Measurements from ENCODE around the gene RORC.
A peak's percentile ranks its signal among the peaks of the same experiment; 100 is the strongest.
"Not testable (repeated sequence)": the region's sequence is repeated elsewhere in the genome, so short reads cannot be mapped to it uniquely, and the experiment has no call there.

RORC gene

DNA sequence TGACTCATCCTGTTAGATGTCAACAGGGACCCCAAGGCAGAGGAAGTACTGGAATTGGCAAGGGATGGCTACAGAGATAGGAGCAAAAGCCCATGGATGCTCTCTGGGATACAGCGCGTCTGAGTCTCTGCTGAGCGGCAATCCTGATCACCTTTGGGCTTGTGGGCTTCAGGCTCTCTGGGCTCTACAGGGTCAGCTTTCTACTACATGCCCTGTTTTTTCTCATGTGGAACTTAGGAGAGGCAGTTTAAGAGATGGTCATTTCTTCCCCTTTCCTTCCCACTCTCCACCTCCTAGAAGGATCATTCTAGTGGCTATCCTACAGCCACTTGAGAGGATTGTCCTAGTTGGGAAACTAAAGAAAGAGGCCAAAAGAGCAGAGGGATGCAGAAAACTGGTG, 27.7 kb downstream of the RORC start:
- DNase-seq: no peak

DNA sequence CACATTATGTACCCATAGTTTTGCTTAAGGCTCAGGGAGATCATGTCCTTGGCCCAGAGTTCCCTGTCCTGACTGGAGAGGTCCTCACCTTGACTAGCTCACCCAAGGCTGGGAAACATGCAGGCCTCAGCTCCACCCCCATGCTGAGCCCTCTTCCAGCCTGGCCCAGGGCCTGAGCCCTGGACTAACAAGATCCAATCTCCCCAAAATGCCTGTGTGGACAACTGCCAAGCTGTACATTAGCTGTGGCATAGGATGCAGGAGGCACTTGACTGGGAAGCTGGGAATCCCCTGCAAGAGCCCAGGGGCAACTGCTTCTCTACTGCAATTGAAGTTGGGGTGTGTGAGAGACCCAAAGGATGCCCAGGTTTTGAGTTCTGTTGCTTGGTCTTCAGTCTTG, 28.4 kb downstream of the RORC start:
- DNase-seq: no peak

DNA sequence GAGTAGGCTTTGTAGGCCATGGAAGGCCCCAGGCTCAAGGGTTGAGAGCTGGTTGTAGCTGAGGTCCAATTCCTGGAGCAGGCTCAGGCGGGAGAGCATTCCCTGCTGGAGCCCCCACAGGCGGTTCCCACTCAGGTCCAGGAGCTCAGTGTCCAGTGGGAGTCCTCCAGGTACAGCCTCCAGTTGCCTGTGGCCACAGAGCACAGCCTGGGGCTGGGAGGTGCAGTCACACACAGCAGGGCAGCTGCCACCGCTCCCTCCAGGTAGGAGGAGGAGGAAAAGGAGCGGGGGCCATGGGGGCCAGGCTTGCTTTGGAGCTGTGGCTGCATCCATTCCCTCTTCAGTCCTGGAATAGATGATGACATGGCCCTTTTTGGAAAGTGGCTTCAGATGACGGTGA, 29.2 kb downstream of the RORC start:
- DNase-seq: no peak

DNA sequence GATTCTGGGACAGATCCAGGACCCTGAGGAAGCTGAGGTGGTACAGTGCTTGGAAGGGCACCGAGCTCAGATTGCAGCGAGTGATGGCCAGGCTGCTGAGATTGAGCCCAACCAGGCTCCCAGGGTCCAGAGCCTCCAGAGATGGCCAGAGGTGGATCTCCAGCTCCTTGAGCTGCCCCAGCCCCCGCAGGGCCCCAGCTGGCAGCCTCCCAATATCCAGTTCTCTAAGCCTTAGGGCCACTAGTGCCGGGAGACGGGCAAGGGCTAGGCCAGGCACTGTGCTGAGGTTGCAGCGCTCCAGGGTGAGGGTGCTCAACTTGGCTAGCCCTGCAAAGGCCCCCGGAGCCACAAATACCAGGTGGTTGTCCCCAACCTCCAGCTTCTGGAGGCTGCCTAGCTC, 29.8 kb downstream of the RORC start:
- no peak for DNase-seq

DNA sequence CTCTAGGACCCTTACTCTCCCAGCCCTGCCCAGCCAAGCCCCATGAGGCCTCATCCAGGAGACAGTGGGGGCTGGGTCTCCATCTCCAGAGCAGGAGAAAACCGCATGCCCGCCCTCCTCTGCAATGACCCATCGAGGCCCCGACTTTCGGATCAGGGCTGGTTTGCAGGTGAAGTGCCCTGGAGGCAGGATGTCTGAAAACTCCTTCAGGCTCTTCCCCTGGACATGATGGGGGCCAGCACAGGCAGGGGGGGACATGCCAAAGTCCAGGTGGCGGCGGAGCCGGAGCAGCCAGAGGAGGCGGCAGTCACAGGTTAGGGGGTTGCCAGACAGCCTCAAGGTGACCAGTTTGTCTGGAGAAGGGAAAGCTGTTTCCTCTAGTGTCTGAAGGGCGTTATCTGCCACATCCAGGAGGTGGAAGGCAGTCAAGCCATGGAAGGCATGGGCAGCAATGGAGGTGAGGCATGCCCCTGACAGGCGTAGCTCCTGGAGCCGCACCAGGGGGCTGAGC, 30.2 kb downstream of the RORC start:
- no peak for DNase-seq

DNA sequence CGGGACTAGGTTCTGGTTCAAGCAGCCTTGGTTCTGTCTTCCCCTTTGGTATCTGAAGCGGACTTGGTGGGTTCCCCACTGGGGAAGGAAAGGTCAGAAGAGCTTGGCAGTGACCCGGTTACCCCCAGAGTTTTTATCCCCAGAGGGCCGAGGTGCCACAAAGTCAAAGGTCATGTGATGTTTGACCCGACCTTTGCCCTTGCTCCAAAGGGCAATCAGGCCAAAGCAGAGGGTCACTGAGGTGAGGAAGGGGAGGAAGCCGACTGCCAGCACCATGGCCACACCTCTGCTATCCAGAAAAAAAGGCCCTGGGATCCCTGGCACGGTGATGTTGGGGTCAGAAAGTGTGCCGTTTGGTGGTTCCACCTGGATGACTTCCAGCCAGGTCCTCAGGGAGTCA, 30.8 kb downstream of the RORC start:
- DNase-seq: no peak

DNA sequence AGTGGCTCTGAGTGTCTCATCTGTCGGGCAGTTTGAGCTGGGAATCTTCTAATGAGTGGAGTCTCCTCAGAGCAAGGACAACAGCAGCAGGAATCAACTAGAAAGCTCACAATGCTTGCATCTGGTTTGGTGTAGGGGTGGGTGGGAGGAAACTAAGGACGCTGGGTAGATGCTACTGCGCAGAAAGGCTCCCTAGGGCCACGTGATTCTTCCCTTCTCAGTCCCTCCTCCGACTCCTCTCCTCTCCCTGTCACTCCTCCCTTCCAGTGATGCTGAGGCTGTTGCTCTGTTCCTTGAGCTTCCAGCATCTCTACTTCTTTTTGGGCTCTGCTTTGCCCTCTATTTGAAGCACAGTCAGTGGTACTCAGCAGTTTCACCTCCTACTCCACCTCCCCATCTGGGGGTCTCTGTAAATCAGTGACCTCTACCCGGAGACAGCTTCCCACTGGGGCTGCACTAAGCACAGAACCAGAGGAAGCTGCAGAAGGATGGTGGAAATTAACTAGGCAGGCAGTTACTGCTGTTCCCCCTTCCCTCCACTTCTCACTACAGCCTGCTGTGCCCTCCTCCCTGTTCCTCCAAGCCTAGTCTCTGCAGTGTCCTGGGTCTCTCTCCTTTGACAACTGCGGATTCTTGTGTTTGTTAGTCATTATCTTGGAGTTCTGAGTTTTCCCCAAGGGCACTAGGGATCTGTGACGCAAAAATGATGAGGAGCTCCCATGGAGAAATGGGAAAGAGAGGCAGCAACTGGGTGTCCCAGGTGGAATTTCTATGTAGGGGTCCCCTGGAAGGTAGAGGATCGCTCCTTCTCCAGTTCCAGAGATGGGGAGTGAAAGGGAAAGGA, 32.2 kb downstream of the RORC start:
- no peak for DNase-seq

- no peak for DNase-seq
These were observed 33.0 kb downstream of the RORC start for GRCh38 chr1:151798571-151798970.

DNA sequence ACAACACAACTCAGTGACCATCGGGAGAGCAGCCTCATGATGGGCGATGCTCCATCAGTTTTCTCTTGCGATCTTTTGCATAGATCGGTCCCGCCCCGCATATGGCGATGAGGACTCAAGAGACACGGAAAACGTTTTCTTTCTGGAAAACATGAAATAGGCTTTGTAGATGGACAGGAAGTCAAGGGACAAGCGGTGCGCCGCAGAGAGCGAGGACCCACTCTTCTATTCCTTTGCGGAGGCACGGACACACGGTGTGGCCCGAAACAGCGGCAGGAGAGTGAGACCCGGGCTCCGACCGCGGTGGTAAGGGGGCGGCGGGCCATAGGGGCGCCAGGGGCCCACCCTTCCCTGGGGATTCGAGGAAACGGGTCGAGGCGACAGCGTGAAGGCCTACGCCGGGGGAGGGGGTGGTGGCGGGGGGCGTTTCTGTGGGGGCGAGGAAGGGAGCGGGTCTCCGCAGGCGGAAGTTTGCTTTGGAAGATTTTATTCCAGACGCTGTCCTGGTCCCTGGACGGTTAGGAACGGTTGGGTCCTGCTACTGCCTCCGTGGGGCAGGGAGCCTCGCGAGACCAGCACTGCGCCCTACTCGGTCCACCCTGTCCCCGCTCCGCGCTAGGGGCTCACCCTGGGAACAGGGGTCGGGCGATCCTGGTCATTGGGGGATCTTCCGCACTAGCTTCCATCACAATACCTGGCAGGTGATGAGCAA, 40.5 kb downstream of the RORC start:
- no peak for DNase-seq

DNA sequence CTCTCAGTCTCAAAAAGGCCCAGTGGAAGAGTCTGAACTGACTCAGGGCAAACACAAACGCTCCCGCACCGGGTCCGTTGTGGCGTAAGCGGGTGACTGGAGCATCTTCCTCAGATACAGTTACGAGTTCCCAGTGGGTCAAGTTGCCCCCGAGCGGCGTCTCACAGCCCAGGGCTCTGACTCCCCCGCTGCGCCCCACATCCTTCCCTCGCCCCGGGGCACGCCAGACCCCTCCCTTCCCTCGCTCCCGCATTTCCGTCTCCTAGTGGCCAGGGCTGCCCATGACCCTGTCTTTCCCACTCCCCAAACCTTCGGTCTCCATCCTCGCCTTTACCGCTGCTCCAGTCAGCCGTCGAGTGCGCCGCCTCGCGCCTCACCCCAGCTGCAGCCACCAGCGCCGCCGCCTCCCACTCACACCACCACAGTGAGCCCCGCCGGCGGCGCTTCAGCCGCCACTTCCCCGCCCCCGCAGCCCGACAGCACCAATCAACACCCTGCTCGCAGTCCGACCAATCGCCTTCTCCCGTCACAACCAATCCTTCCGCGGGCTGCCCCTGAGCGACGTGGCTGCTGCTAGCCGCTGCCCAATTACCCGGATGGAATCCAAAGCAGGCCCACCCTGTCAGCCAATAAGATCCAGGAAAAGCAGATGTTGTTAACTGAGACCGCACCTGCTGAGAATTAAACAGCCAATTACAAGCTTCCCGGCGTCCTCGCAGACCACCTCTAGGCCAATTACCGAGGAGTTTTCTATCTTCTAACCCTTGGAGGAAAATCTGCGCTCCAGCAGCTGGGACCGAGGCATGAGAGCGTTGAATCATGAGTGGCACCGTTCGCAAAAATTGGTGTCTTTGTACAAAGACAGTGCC, 41.3 kb downstream of the RORC start, which contains the start of gene TDRKH:
Gene TDRKH, minus strand, starts transcription at position 430 of the 869 bp plus-strand sequence. CDS start 7,478 bp downstream, outside the sequence.
- DNase-seq: peak; percentile 99

GRCh38 chr1:151787689-151788088, 43.9 kb downstream of the RORC start:
- no peak for DNase-seq

GRCh38 chr1:151783796-151784195, 47.8 kb downstream of the RORC start:
- DNase-seq: no peak

DNA sequence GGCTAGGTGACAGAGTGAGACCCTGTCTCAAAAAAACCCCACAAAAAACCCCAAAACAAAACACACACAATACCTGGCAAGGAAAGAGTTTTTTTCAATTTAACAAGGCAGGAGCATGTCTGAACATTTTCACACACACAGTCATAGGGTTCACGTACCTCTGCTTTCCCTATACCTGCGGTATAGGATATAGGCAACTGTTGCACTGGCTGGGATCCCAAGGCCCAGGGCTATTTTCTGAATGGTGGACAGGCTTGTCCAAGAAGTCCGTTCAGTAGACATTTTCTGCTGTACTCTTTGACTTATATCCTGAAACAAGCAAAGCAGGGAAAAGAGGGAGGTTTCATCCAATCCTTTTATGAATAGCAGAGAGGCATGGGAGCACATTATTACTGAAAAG, 48.9 kb downstream of the RORC start:
- no peak for DNase-seq

DNA sequence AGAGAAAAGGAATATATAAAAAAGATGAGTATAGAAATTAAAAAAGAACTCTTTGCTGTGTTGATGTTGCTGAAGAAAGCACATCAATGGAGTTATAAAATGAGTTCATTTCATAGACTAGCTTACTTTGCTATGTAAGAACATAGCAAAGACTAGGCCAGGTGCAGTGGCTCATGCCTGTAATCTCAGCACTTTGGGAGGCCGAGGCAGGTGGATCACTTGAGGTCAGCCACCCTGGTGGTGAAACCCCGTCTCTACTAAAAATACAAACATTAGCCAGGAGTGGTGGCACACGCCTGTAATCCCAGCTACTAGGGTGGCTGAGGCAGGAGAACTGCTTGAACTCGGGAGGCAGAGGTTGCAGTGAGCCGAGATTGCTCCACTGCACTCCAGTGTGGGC, 49.6 kb downstream of the RORC start:
- not testable (repeated sequence) for DNase-seq

DNA sequence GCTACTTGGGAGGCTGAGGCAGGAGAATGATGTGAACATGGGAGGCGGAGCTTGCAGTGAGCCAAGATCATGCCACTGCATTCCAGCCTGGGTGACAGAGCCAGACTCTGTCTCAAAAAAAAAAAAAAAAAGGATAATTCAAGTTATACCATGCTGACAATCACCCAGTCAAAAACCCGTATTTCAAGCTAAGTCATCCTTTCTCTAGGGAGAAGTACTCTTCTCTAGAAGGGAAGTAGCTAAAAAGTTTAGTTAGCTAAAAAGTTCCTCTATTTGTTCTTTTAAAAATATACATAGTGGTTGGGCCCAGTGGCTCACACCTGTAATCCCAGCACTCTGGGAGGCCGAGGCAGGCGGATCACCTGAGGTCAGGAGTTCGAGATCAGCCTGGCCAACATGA, 50.9 kb downstream of the RORC start:
- not testable (repeated sequence) for DNase-seq

DNA sequence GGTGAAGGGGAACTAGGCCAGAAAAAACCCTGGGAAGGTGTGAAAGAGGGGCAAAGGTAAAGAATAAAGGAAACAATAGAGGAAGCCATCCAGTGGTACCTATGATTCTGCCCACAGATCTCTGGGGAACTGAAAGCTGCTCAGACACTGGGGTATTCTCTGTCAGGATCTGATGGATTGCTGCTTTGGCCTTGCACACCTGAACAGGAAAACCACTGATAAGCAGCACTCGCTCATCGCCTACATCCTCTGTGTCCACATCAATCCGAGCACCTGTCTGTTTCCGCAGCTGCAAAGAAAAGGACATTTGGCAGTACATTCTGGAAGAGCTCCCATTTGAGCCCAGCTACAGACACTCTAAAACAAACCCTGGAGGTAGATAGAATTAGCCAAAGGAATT, 51.8 kb downstream of the RORC start:
- DNase-seq: no peak

GRCh38 chr1:151777317-151777716, 54.3 kb downstream of the RORC start:
- DNase-seq: no peak

- DNase-seq: no peak
These were observed 54.9 kb downstream of the RORC start for GRCh38 chr1:151776665-151777062.

DNA sequence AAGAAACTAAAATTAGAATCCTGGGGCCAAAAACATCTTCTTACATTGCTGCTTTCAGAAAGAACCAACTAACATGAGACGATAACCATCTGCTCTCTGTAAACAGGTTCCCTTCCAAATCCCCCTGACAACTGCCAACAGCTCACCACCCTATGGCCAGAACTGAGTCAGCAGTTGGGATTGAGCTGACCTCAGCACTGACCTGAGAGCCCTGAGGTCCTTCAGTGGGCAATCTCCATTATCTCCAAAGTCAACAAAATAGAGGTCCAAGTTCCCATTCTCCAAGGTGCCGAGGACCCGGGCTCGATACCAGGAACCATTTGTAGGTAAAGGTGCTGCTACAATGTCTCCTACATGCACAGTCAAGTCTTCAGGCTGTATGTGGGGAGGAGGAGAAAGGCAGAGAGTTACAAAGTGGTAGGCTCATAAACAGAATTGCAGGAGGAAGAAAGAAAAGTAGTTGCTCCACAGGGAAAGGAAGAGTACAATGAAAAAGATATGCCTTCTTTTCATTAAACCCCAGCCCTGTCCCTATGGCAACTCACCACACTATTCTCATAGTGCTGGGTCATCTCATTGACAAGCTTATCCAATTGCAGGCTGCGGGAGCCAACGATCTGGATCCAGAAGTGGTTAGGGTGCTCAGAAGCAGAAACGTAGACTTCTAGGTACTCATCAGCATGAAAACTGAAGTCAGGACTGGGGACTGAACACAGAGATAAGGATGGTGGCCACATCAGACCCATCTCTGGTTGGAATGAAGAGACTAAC, 55.5 kb downstream of the RORC start:
- no peak for DNase-seq

- DNase-seq: no peak
These were observed 57.2 kb downstream of the RORC start for GRCh38 chr1:151774256-151774922.

DNA sequence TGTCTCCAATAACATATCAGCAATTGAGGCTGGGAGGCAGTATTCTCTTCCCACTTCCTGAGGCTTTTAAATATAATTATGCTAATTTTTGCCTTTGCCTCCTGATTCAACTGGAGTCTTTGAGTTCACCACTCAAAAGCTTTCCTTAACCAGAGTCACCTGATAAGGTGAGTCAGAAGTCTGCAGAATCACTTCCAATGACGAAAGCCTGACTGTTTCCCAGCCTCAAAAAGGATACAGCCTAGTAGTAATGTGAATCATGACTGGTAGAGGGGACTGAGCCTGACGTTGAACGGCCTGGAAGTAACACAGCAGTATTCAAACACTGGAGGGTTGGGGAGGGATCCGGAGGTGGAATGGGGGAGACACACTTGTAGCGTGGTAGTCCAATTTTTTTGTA, 57.9 kb downstream of the RORC start:
- no peak for DNase-seq

DNA sequence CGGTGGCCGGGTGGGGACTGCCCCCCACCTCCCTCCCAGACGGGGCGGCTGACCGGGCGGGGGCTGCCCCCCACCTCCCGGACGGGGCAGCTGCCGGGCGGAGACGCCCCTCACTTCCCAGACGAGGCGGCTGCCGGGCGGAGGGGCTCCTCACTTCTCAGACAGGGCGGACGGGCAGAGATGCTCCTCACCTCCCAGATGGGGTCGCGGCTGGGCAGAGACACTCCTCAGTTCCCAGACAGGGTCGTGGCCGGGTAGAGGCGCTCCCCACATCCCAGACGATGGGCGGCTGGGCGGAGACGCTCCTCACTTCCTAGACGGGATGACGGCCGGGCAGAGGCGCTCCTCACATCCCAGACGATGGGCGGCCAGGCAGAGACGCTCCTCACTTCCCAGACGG, 62.3 kb downstream of the RORC start:
- DNase-seq: not testable (repeated sequence)

All from stimulated activated naive CD4-positive, alpha-beta T cell treated with Interleukin-2 at 50 U/mL for 16 hours (primary cell).